PC-9 (cell line): Measurements from ENCODE around the gene CBY1.

Experiments used
- CTCF ChIP-seq: fragments of 200-600 bp; sonication (generic); conservative IDR thresholded peaks from 2 replicates; pipeline ENCODE4 v1.6.1; 2017; ENCODE audit warnings: mixed run types, antibody characterized with exemption, mild to moderate bottlenecking, moderate library complexity
- EZH2 ChIP-seq: fragments of 200-600 bp; sonication (generic); IDR thresholded peaks from 2 replicates; pipeline ENCODE4 v1.8.0; 2017; ENCODE audit warnings: antibody characterized with exemption, low read depth

GRCh38 chr22:38696606-38697424 is 40.4 kb downstream of the CBY1 start:
- TF ChIP-seq CTCF (no peak), EZH2 (no peak)
